ENCODE data around the gene UCP3.

The UCP3 gene

DNA sequence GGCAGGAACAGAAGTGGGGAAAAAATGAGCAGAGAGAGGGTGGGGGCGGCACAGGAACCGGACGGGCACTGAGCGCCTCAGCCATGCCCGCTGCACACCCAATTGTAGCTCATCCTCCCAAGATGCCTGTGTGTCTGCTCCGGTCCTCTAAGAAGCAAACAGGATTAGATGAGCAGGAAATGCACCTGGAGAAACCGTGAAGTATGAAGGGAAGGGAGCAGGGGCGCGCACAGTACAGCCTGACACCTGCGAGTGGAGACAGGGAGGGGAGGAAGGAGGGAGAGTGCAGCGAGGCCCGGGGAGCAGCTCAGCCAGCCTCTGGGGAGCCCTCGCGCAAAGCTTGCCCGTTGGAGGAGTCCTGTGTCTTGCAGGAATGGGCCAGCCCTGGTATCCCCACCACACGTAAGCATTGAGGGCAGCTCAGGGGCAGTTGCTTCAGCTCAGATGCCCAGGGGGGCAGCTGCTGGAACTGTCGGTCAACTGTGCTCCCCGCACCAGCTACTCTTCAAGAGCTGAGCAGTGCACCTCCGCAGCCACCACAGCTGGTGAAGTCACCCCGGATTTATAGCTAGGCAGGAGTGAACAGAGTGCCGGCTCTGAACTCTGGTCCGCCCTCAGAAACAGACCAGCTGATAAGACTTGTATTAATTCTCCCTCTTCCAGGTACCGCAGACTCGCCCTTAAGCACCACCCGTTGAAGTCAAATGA lies 51.1 kb downstream of the UCP3 start:
- in situ Hi-C loops (cut with MboI; ENCODE audit: low sequenced_read_pairs) = no loop called here

DNA sequence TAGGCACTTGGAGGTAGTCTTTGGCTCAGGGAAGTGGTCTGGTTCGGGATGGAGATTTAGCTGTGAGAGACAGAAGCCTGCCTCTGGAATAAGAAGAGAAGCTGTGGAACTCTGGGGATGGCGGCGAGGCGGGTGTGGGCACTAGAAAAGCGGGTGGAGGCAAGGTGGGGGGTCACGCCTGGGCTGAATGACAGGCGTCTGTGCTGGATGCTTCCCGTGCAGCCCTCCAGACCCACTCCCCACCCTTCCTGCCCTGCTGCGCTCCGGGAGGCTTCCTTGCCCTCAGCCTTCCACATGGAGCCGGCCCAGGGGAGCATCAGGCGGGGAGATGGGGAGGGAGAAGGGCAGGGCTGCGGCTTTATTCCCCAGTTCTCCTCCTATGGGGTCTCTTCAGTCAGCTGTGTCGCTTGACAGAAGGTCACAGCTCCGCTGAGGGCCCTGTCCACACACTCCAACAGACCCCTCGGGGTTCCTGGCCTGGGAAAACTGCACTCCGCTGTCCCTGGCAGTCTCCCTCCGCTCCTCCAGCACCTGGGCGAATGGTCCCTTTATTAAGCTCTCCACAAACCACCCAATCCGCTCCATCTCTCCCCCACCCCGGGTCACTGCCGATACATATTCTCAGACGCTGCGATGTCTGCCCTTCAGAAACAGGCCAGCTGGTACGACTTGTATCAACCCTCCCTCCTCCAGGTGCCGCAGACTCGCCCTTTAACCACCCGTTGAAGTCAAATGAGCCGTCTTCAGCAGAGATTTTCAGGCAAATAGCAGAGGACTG lies 51.8 kb downstream of the UCP3 start:
- in situ Hi-C loops (cut with MboI; ENCODE audit: low sequenced_read_pairs) = no loop called here

DNA sequence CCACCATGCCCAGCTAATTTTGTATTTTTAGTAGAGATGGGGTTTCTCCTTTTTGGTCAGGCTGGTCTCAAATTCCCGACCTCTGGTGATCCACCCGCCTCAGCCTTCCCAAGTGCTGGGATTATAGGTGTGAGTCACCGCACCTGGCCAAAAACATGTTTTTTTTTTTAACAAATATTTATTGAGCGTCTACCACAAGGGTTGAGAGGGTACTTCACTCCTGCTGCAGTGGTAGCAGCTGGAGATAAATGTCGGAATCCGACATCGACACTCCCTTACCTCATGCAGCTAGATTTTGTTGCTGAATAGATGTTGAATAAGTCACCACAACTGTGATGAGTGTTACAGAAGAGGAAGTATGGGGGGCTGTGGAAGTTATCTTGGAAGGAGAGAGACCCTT lies 57.1 kb downstream of the UCP3 start:
- in situ Hi-C loops (cut with MboI; ENCODE audit: low sequenced_read_pairs) = no loop called here

DNA sequence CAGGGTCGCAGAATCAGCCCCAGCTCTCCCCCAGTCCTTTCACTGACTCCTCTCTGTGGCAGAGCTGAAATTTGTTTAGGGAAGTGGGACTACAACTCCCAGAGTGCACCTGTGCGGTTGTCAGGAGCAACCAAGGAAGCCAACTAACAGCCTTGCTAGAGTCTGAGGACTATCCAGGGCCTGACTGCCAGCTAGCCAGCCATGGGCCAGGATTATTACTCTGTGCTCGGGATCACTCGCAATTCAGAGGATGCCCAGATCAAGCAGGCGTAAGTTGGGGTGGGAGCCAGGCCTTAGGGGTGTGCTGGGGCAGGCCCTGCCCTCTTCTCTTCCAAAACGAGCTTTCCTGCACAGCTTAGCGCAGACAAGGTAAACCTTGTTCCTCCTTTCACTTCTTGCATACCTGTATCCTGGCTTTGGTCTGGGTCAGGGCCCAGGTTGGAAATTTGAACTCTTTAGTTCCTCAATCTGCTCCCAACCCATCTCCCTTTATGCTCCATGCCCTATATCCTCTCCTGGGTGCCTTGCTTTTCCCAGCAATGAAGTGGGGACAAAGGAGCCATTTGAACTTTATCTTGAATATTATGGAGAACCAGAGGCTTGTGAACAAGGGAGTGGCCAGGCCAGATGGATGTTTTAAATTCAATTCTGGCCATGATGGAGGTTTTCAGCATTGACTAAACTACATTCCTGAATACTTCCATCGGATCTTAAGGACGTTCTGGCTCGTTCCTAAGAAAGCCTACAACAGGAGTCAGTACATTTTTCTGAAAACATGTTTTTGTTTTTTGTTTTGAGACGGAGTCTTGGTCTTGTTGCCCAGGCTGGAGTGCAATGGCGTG lies 57.8 kb downstream of the UCP3 start, which contains the start of gene DNAJB13:
Gene DNAJB13, plus strand, starts transcription at position 158 of the 842 bp plus-strand sequence. Its CDS starts 44 bp downstream, at position 202.
- in situ Hi-C loops (cut with MboI; ENCODE audit: low sequenced_read_pairs) = no loop called here

All from HL-60/S4 treated with phorbol 12-myristate 13-acetate at 8.2 ng/mL for 4 days and 3 days (cell line).